ENCODE results near the gene TUBGCP3.
"Not testable (repeated sequence)": the region's sequence is repeated elsewhere in the genome, so short reads cannot be mapped to it uniquely, and the experiment has no call there.

Gene TUBGCP3

DNA sequence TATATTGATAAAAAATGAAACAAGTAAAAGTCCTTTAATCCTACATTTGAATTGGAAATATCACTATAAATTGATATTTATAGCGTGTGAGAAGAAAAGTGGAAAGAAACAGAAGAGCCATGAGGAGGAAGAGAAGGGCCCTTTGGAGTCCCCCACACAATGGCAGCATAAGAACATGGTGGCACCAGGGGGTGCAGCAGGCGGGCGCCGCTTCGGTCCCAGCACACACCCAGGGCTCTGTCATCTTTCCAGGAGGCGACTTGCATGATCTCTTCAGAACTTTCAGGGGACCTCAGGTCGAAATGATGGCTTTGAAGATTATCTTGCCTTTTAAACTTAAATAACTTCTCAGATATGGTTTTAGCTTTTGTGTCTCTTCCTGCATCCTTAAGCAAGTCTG is 91.8 kb downstream of the TUBGCP3 start:
- in situ Hi-C loops (cut with HindIII; ENCODE audit: low pct_unique_long_range_greater_than_20kb, low sequenced_read_pairs), result no loop called here
- DNase-seq (ENCODE audit: low read depth in 1 of 2, low spot score in 1 of 2), result no peak
- no peak for TF ChIP-seq JUND (IDR thresholded peaks at IDR 0.05; ENCODE audit: low read depth)

DNA sequence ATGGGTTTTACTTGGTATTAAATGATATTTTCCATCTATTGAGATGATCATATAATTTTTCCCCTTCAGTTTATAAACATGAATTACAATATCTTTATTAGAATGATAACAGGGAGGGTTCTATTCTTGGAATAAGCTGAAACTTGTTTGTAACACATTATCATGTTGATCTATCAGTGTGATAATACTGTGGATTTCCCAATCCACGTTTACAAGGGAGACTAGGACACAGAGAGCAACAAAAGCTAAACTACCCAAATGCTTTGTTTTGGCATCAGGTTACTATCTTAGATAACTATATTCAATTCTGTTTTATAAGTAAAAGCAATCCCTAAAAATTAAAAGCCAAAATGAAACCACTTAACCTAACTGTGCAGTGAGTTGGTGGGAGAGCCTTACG is 92.5 kb downstream of the TUBGCP3 start:
- in situ Hi-C loops (cut with HindIII; ENCODE audit: low pct_unique_long_range_greater_than_20kb, low sequenced_read_pairs), result no loop called here
- no peak for TF ChIP-seq JUND (IDR thresholded peaks at IDR 0.05; ENCODE audit: low read depth)
- no peak for DNase-seq (ENCODE audit: low read depth in 1 of 2, low spot score in 1 of 2)

DNA sequence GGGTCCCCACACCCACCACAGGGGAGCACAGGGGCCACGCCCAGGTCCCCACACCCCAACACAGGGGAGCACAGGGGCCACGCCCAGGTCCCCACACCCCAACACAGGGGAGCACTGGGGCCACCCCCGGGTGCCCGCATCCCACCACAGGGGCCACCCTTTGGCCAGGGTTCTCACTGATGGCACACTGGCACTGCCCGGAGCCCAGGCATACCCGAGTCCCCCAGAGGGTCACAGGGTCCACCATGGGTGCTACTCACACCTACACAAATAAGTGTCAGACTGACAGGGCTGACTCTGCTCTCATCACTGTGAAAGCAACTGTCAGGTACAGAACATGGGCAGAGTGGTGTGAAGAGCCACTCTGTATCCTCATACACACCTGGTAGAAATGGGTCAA is 98.8 kb downstream of the TUBGCP3 start:
- no peak for TF ChIP-seq JUND (IDR thresholded peaks at IDR 0.05; ENCODE audit: low read depth)
- in situ Hi-C loops (cut with HindIII; ENCODE audit: low pct_unique_long_range_greater_than_20kb, low sequenced_read_pairs), result no loop called here
- DNase-seq (ENCODE audit: low read depth in 1 of 2, low spot score in 1 of 2), result no peak

DNA sequence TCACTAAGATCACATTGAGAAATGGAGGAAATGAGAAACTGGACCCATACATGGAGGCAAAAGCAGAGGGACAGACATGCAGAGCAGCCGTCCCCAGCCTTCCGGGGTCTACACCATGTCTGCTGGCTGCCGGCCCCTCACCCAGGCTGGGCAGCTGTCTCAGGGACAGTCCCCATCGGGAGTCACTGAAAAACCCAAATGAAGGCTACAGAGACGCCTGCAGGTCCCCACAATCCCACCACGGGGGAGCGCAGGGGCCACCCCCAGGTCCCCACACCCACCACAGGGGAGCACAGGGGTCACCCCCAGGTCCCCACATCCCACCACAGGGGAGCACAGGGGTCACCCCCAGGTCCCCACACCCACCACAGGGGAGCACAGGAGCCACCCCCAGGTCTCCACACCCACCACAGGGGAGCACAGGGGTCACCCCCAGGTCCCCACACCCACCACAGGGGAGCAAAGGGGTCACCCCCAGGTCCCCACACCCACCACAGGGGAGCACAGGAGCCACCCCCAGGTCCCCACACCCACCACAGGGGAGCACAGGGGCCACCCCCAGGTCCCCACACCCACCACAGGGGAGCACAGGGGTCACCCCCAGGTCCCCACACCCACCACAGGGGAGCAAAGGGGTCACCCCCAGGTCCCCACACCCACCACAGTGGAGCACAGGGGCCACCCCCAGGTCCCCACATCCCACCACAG is 99.5 kb downstream of the TUBGCP3 start:
- in situ Hi-C loops (cut with HindIII; ENCODE audit: low pct_unique_long_range_greater_than_20kb, low sequenced_read_pairs); DNase-seq (ENCODE audit: low read depth in 1 of 2, low spot score in 1 of 2): not testable (repeated sequence)

DNA sequence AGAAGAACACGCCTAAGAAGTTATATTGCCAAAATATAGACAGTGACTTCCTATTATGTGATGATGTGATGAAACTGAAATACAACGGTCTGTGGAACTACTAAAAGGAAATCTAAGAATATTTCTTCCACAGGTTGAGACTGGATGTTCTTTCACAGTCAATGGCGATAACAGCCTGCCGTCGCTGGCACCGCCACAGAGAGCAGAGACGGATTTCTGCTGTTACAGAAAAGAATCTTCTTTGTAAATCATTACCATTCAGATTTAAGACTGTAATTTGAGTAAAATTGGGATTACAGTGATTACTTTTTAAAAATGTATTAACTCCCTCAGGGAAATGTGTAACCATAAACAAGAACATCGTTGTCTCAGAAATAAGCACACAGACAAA is 100.8 kb downstream of the TUBGCP3 start:
- in situ Hi-C loops (cut with HindIII; ENCODE audit: low pct_unique_long_range_greater_than_20kb, low sequenced_read_pairs), result no loop called here
- no peak for DNase-seq (ENCODE audit: low read depth in 1 of 2, low spot score in 1 of 2)
- no peak for TF ChIP-seq JUND (IDR thresholded peaks at IDR 0.05; ENCODE audit: low read depth)

DNA sequence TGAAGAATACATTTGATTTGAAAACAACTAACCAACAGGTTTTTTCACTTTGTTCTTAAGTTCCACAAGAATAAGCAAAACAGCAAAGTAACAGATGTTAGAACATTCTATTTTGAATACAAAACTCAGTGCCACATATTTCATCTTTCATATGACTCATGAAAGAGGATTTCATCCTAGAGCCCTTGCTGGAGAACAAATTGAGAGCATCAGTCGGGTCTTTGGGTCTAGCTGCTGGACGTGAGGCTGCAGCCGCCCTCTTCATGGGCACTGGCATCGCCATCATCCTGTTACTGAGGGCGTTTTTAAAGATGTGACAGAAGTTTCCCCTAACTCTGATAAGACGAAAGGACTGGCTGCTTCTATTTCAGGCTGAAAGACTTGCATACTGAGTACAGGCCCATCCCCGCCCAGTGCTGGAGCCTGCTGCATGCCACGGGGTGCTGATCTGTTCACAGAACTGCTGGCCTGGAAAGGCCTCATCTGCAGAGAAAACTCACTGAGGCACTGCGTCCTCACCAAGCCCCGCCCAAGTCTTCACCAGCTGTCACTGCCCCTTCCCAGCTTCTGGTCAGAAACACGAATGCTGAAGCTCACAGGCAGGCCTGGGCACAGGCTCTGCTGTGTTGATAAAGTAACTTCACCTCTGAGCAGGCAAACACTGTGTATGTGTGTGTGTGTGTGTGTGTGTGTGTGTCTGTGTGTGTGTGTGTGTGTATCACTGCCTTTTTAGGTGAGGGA is 101.4 kb downstream of the TUBGCP3 start:
- no peak for DNase-seq (ENCODE audit: low read depth in 1 of 2, low spot score in 1 of 2)
- in situ Hi-C loops (cut with HindIII; ENCODE audit: low pct_unique_long_range_greater_than_20kb, low sequenced_read_pairs), result no loop called here
- TF ChIP-seq JUND (IDR thresholded peaks at IDR 0.05; ENCODE audit: low read depth), result no peak

DNA sequence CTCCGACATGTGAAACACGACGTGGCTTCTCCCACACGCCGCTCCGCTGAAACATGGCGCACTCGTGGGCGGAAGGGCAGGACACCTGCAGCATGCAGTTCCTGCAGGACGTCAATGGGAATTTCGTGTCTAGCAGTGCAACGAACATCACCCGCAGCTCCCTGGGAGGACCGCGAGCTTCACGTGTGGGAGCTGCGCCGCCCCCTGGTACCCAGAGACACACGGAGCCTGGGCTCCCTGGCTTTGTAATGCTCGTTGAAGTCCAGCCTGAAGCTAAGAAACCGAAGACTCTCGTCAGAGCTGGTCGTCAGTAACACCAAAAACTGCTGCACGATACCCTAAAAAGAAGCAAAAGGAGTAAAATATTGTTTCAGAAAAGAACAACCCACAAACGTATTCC is 102.1 kb downstream of the TUBGCP3 start:
- DNase-seq (ENCODE audit: low read depth in 1 of 2, low spot score in 1 of 2); in situ Hi-C loops (cut with HindIII; ENCODE audit: low pct_unique_long_range_greater_than_20kb, low sequenced_read_pairs): not testable (repeated sequence)

DNA sequence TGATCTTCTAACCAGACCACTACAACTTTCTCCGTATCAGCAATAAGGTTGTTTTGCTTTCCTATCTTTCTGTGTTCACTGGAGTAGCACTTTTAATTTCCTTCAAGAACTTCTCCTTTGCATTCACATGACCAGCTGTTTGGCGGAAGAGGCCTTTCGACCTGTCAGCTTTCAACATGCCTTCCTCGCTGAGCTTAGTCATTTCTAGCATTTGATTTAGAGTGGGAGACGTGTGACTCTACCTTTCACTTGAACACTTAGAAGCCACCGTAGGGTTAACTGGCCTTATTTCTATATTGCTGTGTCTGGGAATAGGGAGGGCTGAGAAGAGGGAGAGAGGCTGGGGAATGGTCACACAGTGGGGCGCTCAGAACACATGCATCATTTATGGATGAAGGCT is 104.7 kb downstream of the TUBGCP3 start:
- in situ Hi-C loops (cut with HindIII; ENCODE audit: low pct_unique_long_range_greater_than_20kb, low sequenced_read_pairs), result no loop called here
- TF ChIP-seq JUND (IDR thresholded peaks at IDR 0.05; ENCODE audit: low read depth), result no peak
- DNase-seq (ENCODE audit: low read depth in 1 of 2, low spot score in 1 of 2), result no peak

DNA sequence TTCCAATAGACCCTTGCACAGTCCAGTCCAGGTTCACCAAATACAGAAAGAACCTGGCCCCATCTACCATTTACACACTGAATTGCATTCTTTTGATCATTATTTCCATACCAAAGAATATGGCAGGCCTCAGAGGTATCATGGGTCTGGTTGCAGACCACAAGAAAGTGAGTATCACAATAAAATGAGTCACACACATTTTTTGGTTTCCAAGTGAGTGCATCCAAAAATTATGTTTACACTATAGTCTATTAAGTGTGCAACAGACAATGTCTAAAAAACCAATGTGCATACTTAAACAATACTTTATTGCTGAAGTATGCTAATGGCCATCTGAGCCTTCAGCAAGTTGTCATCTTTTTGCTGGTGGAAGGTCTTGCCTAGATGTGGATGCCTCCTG is 106.5 kb downstream of the TUBGCP3 start:
- DNase-seq (ENCODE audit: low read depth in 1 of 2, low spot score in 1 of 2), result no peak
- no peak for TF ChIP-seq JUND (IDR thresholded peaks at IDR 0.05; ENCODE audit: low read depth)
- in situ Hi-C loops (cut with HindIII; ENCODE audit: low pct_unique_long_range_greater_than_20kb, low sequenced_read_pairs), result no loop called here

DNA sequence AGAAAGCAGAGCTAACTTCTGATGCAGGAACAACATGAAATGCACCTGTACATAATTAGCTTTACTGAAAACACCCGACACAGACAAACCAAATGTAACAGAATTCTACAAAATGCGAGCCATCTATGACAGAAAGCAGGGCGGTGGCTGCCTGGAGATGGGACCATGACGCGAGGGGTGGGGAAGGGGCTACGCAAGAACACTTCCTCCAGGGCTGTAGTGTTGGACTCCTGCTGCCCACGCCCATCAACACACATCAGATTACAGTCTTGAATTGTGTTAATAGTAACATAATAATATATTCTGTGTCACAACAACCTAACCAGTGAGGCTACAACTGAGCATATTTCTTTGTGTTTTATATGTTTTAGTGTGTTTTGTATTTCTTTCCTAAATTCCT is 108.6 kb downstream of the TUBGCP3 start:
- DNase-seq (ENCODE audit: low read depth in 1 of 2, low spot score in 1 of 2), result no peak
- in situ Hi-C loops (cut with HindIII; ENCODE audit: low pct_unique_long_range_greater_than_20kb, low sequenced_read_pairs), result no loop called here
- no peak for TF ChIP-seq JUND (IDR thresholded peaks at IDR 0.05; ENCODE audit: low read depth)

DNA sequence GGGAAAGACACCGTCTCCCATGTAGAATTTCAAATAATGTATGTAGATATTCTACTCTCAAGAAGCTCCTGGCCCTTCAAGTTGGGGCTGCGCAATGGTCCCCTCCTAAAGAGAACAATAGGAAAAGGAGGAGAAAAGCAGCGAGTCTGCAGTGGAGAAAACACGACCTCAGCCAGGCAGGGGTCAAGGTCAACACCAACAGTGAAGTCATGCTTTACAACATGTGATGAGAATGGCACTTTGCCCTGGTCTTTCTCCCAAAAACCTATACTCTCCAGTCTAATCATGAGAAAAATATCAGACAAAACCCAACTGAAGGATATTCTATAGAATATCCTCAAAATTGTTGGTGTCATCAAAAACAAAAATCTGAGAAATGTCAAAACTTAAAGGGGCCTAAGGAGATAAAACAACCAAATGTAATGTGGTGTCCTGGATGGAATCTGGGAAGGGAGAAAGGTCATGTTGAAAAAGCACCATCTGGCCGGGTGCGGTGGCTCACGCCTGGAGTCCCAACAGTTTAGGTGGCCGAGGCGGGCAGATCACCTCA is 110.8 kb downstream of the TUBGCP3 start:
- TF ChIP-seq JUND (IDR thresholded peaks at IDR 0.05; ENCODE audit: low read depth), result no peak
- in situ Hi-C loops (cut with HindIII; ENCODE audit: low pct_unique_long_range_greater_than_20kb, low sequenced_read_pairs), result no loop called here
- DNase-seq (ENCODE audit: low read depth in 1 of 2, low spot score in 1 of 2), result no peak

DNA sequence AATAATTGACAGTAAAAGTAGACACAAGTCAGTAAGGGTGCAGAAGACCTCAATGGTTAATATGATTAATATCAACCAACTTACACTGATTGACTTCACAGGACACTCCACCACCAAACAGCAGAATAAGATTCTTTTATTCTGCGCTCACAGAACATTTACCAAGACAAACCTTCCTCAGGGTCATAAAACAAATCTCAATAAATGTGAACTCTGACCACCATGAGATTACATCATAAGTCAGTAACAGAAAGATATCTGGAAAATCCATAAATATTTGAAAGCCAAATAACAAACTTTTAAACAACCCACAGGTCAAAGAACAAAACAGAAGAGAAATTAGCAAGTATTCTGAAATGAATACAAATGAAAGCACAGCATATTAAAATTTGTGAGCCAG is 112.1 kb downstream of the TUBGCP3 start:
- in situ Hi-C loops (cut with HindIII; ENCODE audit: low pct_unique_long_range_greater_than_20kb, low sequenced_read_pairs), result no loop called here
- TF ChIP-seq JUND (IDR thresholded peaks at IDR 0.05; ENCODE audit: low read depth), result no peak
- DNase-seq (ENCODE audit: low read depth in 1 of 2, low spot score in 1 of 2), result no peak

DNA sequence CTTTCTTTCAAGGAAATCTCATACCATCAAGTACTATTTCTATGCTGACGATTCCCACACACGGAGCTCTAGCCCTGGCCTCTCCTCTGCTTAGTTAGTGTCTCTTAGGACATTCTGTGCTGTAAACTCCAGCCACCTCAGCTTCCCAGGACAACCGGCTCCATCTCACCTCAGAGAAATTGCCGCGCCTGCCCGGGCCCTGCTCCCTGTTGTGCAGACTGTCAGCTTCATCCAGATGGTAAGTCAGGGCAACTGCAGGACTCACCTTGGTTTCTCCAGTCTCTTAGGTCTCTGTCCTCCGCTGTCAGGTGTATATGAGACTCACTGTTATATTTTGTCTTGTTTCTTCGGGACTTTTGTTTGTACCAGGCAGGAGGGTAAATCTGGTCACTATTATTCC is 113.1 kb downstream of the TUBGCP3 start:
- in situ Hi-C loops (cut with HindIII; ENCODE audit: low pct_unique_long_range_greater_than_20kb, low sequenced_read_pairs), result no loop called here
- no peak for TF ChIP-seq JUND (IDR thresholded peaks at IDR 0.05; ENCODE audit: low read depth)

More for the DNA sequence above, 113.1 kb downstream of the TUBGCP3 start:
- DNase-seq (ENCODE audit: low read depth in 1 of 2, low spot score in 1 of 2), result no peak
